ENCODE results near the gene CCR5. TPM values are rescaled to one million over a fixed set of nuclear protein-coding genes. Genes with fewer than 3 reads are reported as not detected.

Gene CCR5
- total RNA-seq, 1 experiment from 2014 or later = not detected

GRCh38 chr3:46356276-46356675 is 14.5 kb upstream of the CCR5 start:
- H3K4me3 ChIP-seq (replicated peaks in 1 of 2; ENCODE audit: low read depth in 1 of 2, low read length in 2 of 2) = no peak overlapping the region
- ChIA-PET POLR2A (no interaction called here), RAD21 (ENCODE audit: low non-redundant PET in 1 of 2, low total read pairs in 2 of 2, uncharacterized antibody in 2 of 2, unreplicated experiment in 2 of 2) (no interaction called here), CTCF (no interaction called here)
- H3K36me3 ChIP-seq (ENCODE audit: control insufficient read depth in 1 of 2, insufficient read depth in 2 of 2, low read length in 2 of 2) = no peaks in the 10 kb centered on the region
- no peak overlapping the region for H2AFZ ChIP-seq (ENCODE audit: low read depth, low read length, poor library complexity, severe bottlenecking)
- no TSS peak for BruUV-seq (replicated peaks)
- no peak for TF ChIP-seq EGR1 (IDR thresholded peaks at IDR 0.05; ENCODE audit: low read depth)
- no peak for TF ChIP-seq POLR2AphosphoS5 (IDR thresholded peaks at IDR 0.05; ENCODE audit: low read depth, low read length)
- TF ChIP-seq ZBTB33 (IDR thresholded peaks at IDR 0.05; ENCODE audit: extremely low read depth, insufficient replicate concordance, low read length) = no peak
- no peak for TF ChIP-seq EZH2phosphoT487 (IDR thresholded peaks at IDR 0.05; ENCODE audit: borderline replicate concordance)
- TF ChIP-seq ZNF274 (IDR thresholded peaks at IDR 0.05; ENCODE audit: low read depth, low read length) = no peak
- TF ChIP-seq YY1 (IDR thresholded peaks at IDR 0.05; ENCODE audit: extremely low read depth, insufficient replicate concordance, low read depth, low read length) = no peak
- TF ChIP-seq SRF (IDR thresholded peaks at IDR 0.05; ENCODE audit: low read depth) = no peak
- no peak for TF ChIP-seq RAD21 (IDR thresholded peaks at IDR 0.05; ENCODE audit: low read depth)
- TF ChIP-seq CEBPB (IDR thresholded peaks at IDR 0.05; ENCODE audit: low read depth) = no peak
- no peak for TF ChIP-seq MAX (IDR thresholded peaks at IDR 0.05)
- TF ChIP-seq FOSL1 (IDR thresholded peaks at IDR 0.05; ENCODE audit: low read depth) = no peak
- TF ChIP-seq EZH2 (IDR thresholded peaks at IDR 0.05) = no peak
- TF ChIP-seq ZFX (IDR thresholded peaks at IDR 0.05) = no peak
- no peak overlapping the region for H3K27ac ChIP-seq (ENCODE audit: low read depth, low read length)
- H3K9me2 ChIP-seq (ENCODE audit: insufficient read depth) = no peaks in the 10 kb centered on the region
- H3K79me2 ChIP-seq (ENCODE audit: insufficient read depth, low read length) = no peaks in the 10 kb centered on the region
- no peak overlapping the region for H3K4me2 ChIP-seq (ENCODE audit: low read length)
- H3K27me3 ChIP-seq (ENCODE audit: insufficient read depth, low read length) = peaks cover 61% of the 10 kb centered on the region
- no peak overlapping the region for H3K9ac ChIP-seq (ENCODE audit: low read length)
- no peaks in the 10 kb centered on the region for H3K4me1 ChIP-seq (ENCODE audit: control insufficient read depth in 1 of 2, insufficient read depth in 2 of 2, low read length in 2 of 2)
- intact Hi-C loops (cut with micrococcal nuclease) = no loop called here
- ATAC-seq (no peak), DNase-seq (ENCODE audit: low read depth, low spot score) (no peak)
- H4K20me1 ChIP-seq (ENCODE audit: insufficient read depth) = no peaks in the 10 kb centered on the region
- no peaks in the 10 kb centered on the region for H3K9me3 ChIP-seq (ENCODE audit: control insufficient read depth in 1 of 2, insufficient read depth in 1 of 2, low read depth in 1 of 2, low read length in 2 of 2)

Data from HCT116 (cell line).